Neural crest cell (in vitro differentiated cells): Measurements from ENCODE around the gene HMCN2. TPM values are rescaled to one million over a fixed set of nuclear protein-coding genes. Genes with fewer than 3 reads are reported as not detected.

Experiments used
- DNase-seq: peaks from one replicate; pipeline ENCODE4 v3.0.0; 2021; ENCODE audit warnings: low read depth, mixed read lengths, low spot score
- H3K27ac Mint-ChIP-seq: one replicate; pipeline ENCODE4 v1.8.0; 2021; ENCODE audit warnings: mild to moderate bottlenecking, mixed read lengths; ENCODE audit not compliant: unreplicated experiment
- H3K27me3 Mint-ChIP-seq: 2 replicates; pipeline ENCODE4 v1.8.0; 2021; ENCODE audit warnings: low read depth, mild to moderate bottlenecking, mixed read lengths
- H3K36me3 Mint-ChIP-seq: 2 replicates; pipeline ENCODE4 v1.8.0; 2021; ENCODE audit warnings: low read depth, mild to moderate bottlenecking, mixed read lengths
- H3K4me1 Mint-ChIP-seq: 2 replicates; pipeline ENCODE4 v1.8.0; 2021; ENCODE audit warnings: mixed read lengths
- H3K4me3 Mint-ChIP-seq: one replicate; pipeline ENCODE4 v1.8.0; 2021; ENCODE audit warnings: mild to moderate bottlenecking, mixed read lengths
- H3K9me3 Mint-ChIP-seq: 2 replicates; pipeline ENCODE4 v1.8.0; 2021; ENCODE audit warnings: mixed read lengths
- CTCF ChIP-seq: fragments of 200-600 bp; sonication (generic); conservative IDR thresholded peaks from 2 replicates; pipeline ENCODE4 v1.5.0; 2021; ENCODE audit warnings: antibody characterized with exemption, mild to moderate bottlenecking
- total RNA-seq: library from RNA; stranded (reverse); gene quantifications from 2 replicates; pipeline ENCODE4 v1.2.1, GENCODE V29; 2021

Gene HMCN2
- total RNA-seq, 1 donor from 2014 or later = not detected

- H3K27me3 Mint-ChIP-seq = no peaks in the 10 kb centered on the region
- H3K27ac Mint-ChIP-seq = no peak overlapping the region
- no peak overlapping the region for H3K4me3 Mint-ChIP-seq
These were observed 95.1 kb downstream of the HMCN2 start for GRCh38 chr9:130360672-130361071.

GRCh38 chr9:130361873-130362362 lies 96.4 kb downstream of the HMCN2 start:
- no peak for DNase-seq
- Mint-ChIP-seq H3K4me3 (no peak overlapping the region), H3K9me3 (no peaks in the 10 kb centered on the region), H3K36me3 (no peaks in the 10 kb centered on the region), H3K4me1 (no peaks in the 10 kb centered on the region), H3K27me3 (no peaks in the 10 kb centered on the region), H3K27ac (no peak overlapping the region)
- no peak for TF ChIP-seq CTCF

More at GRCh38 chr9:130360672-130361071, 95.1 kb downstream of the HMCN2 start:
- Mint-ChIP-seq H3K9me3 (no peaks in the 10 kb centered on the region), H3K36me3 (no peaks in the 10 kb centered on the region), H3K4me1 (no peaks in the 10 kb centered on the region)
- no peak for TF ChIP-seq CTCF
- no peak for DNase-seq

GRCh38 chr9:130362691-130363090 lies 97.1 kb downstream of the HMCN2 start:
- Mint-ChIP-seq H3K27ac (no peak overlapping the region), H3K4me1 (no peaks in the 10 kb centered on the region), H3K36me3 (no peaks in the 10 kb centered on the region), H3K9me3 (no peaks in the 10 kb centered on the region), H3K27me3 (no peaks in the 10 kb centered on the region), H3K4me3 (no peak overlapping the region)
- TF ChIP-seq CTCF = no peak
- no peak for DNase-seq

- Mint-ChIP-seq H3K9me3 (no peaks in the 10 kb centered on the region), H3K27ac (no peak overlapping the region), H3K4me3 (no peak overlapping the region), H3K27me3 (no peaks in the 10 kb centered on the region), H3K36me3 (no peaks in the 10 kb centered on the region), H3K4me1 (no peaks in the 10 kb centered on the region)
- no peak for TF ChIP-seq CTCF
- no peak for DNase-seq
These were observed 98.3 kb downstream of the HMCN2 start for GRCh38 chr9:130363755-130364404.

GRCh38 chr9:130364619-130365322 lies 99.2 kb downstream of the HMCN2 start:
- Mint-ChIP-seq H3K9me3 (no peaks in the 10 kb centered on the region), H3K27me3 (no peaks in the 10 kb centered on the region), H3K4me1 (no peaks in the 10 kb centered on the region)

More at GRCh38 chr9:130364619-130365322, 99.2 kb downstream of the HMCN2 start:
- no peak for DNase-seq
- no peak for TF ChIP-seq CTCF
- Mint-ChIP-seq H3K36me3 (no peaks in the 10 kb centered on the region), H3K27ac (peak overlapping the region; percentile 35), H3K4me3 (no peak overlapping the region)
